ENCODE data around the gene TNFRSF21.
A peak's percentile ranks its signal among the peaks of the same experiment; 100 is the strongest.

TNFRSF21 gene

DNA sequence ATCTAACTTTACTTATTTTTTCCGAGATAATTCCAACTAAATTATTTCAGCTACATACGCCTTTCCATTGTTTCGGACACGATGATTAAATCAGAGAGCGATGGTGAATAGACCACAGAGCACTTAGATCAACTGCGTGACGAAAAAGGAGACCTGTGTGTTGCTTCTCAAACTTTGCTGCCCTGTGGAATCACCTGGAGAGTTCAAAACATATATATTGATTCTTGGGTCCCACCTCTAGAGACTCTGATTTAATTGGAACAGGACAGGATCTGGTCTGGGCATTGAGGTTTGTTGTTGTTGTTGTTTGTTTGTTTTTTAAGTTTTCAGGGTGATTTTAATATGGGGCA, 401 bp upstream of the TNFRSF21 start:
- DNase-seq (ENCODE audit: low spot score): no peak
- in situ Hi-C loops (cut with MboI; ENCODE audit: low pct_unique_long_range_greater_than_20kb, low sequenced_read_pairs, unreplicated experiment): no loop called here
- TF ChIP-seq, protein P1, sequence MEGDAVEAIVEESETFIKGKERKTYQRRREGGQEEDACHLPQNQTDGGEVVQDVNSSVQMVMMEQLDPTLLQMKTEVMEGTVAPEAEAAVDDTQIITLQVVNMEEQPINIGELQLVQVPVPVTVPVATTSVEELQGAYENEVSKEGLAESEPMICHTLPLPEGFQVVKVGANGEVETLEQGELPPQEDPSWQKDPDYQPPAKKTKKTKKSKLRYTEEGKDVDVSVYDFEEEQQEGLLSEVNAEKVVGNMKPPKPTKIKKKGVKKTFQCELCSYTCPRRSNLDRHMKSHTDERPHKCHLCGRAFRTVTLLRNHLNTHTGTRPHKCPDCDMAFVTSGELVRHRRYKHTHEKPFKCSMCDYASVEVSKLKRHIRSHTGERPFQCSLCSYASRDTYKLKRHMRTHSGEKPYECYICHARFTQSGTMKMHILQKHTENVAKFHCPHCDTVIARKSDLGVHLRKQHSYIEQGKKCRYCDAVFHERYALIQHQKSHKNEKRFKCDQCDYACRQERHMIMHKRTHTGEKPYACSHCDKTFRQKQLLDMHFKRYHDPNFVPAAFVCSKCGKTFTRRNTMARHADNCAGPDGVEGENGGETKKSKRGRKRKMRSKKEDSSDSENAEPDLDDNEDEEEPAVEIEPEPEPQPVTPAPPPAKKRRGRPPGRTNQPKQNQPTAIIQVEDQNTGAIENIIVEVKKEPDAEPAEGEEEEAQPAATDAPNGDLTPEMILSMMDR (IDR thresholded peaks at IDR 0.05; ENCODE audit: extremely low read depth, insufficient read depth, missing control alignments): no peak

DNA sequence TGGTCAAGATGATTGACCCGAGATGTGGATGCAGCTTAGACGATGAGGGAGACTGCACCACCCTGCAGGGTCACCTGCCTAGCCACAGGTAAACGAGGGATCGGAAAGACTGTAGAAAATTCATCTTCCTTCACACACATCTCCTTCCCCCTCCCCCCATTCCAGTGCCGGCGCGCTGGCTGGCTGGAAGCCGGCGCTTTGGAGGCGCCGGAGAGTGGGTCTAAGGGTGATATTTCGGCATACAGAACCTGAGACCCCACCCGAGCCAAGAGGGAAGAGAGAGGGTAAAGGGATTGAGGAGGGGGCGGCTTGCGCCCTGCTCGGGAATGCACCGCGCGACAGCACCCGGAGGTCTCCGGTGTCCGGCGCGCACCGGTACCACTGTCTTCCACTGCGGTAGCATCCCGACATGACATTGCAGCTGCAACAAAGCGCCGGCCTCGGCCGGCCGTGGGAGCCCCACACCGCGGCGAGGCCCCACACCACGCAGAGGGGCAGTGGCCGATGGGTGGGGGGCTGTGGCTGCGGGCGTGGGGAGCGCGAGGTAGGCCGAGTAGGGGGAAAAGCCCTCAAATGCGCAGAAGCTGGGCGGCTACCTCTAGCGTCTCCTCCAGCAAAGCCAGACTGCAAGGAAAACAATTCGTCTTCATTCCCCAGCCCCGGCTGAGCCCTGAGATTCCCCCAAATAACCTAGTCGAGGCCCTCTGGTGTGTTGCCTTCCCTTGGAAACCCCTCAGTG, 984 bp downstream of the TNFRSF21 start:
- TF ChIP-seq, protein P1 (IDR thresholded peaks at IDR 0.05; ENCODE audit: extremely low read depth, insufficient read depth, missing control alignments): no peak
- DNase-seq (ENCODE audit: low spot score): peak; percentile 53
- in situ Hi-C loops (cut with MboI; ENCODE audit: low pct_unique_long_range_greater_than_20kb, low sequenced_read_pairs, unreplicated experiment): loop anchor here (5.0 kb wide), 1 partner anchor 211 kb away; no protein-coding TSS in a partner anchor

DNA sequence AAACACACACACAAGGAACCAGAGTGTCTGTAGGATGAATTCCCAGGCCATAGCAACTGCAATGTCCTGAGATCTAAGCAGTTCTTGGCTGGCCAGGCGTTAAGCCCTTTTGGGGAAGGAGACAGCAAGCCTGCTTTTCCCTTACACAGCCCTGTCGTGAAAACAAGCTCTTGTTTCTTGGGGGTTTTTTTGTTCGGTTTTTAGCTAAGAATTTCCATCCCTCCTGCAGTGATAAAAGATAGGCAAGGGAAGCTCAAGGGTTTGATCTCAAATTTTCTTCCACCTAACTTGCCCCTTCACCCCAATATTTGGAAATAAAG, 1.5 kb downstream of the TNFRSF21 start:
- TF ChIP-seq, protein P1 (IDR thresholded peaks at IDR 0.05; ENCODE audit: extremely low read depth, insufficient read depth, missing control alignments): no peak
- in situ Hi-C loops (cut with MboI; ENCODE audit: low pct_unique_long_range_greater_than_20kb, low sequenced_read_pairs, unreplicated experiment): loop anchor here (5.0 kb wide), 1 partner anchor 211 kb away; no protein-coding TSS in a partner anchor
- DNase-seq (ENCODE audit: low spot score): peak; percentile 17

DNA sequence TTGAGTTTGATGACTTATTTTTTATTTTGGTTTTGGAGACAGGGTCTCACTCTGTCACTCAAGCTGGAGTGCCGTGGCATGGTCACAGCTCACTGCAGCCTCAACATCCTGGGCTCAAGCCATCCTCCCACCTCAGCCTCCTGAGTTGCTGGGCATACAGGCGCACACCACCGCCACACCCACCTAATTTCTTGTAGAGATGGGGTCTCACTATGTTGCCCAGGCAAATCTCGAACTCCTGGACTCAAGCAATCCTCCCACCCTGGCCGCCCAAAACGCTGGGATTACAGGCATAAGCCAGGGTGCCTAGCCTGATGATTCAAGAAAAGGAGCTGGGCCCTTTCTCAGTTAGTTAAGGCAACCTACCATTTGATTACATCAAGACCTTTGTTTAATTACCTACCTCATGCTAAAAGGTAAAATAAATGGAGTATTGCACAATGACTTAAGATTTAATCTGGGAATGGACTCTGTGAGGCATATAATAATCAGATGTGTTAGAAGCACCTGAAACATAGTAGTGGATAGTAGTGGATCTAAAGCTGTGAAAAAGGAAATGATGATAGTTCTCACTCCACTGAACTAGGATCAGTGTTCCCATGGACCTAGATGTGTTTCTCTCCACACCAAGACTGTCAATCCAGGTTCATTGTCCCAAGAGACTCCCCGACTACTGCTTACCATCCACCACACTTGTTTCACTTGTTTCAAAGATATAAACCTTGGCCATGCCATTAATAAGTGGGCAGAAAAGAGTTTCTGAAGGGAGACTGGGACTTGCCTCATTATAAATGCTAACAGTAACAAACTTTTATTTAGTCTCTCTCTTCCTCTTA, 2.1 kb downstream of the TNFRSF21 start:
- no peak for DNase-seq (ENCODE audit: low spot score)
- in situ Hi-C loops (cut with MboI; ENCODE audit: low pct_unique_long_range_greater_than_20kb, low sequenced_read_pairs, unreplicated experiment): loop anchor here (5.0 kb wide), 1 partner anchor 210 kb away; no protein-coding TSS in a partner anchor
- TF ChIP-seq, protein P1 (IDR thresholded peaks at IDR 0.05; ENCODE audit: extremely low read depth, insufficient read depth, missing control alignments): no peak

DNA sequence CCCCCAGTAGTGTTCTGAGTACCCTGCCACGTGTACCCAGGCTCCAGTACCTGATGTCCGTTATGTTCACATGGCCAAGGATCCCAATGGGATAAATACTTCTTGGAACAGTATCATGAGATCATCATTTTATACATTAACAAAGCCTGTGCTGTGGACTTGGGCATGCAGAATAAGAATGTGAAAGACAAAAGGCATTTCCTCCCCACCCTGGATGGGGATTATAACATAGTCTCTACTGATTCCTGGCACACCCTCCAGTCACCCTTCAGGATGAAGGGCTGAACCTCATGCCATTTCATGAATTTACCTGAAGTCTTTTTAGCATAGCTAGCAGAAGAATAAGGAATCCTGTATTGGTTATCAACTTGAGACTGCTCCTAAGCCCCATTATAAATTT, 2.8 kb downstream of the TNFRSF21 start:
- in situ Hi-C loops (cut with MboI; ENCODE audit: low pct_unique_long_range_greater_than_20kb, low sequenced_read_pairs, unreplicated experiment): loop anchor here (5.0 kb wide), 1 partner anchor 210 kb away; no protein-coding TSS in a partner anchor

DNA sequence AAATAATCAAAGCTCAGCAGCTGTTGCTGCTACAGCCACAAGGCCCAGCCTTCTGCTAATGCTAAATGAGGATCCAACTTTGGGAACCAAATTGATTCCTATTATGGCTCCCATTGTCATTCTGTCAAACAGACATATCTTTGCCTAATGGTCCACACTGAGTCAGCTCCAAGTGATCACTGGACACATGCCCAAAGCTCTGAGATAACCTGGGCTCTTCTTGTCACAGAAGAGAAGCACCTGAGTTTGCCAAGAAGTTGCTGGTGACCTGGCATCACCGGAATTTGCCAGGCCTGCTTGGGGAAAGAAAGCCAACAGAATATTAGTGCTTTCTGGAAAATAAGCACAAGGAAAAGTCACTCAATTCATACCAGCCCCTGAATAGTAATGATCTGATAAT, 5.8 kb downstream of the TNFRSF21 start:
- in situ Hi-C loops (cut with MboI; ENCODE audit: low pct_unique_long_range_greater_than_20kb, low sequenced_read_pairs, unreplicated experiment): no loop called here
- no peak for DNase-seq (ENCODE audit: low spot score)
- TF ChIP-seq, protein P1 (IDR thresholded peaks at IDR 0.05; ENCODE audit: extremely low read depth, insufficient read depth, missing control alignments): no peak

More for the DNA sequence above, 2.8 kb downstream of the TNFRSF21 start:
- DNase-seq (ENCODE audit: low spot score): no peak
- TF ChIP-seq, protein P1 (IDR thresholded peaks at IDR 0.05; ENCODE audit: extremely low read depth, insufficient read depth, missing control alignments): no peak

Measured in GM13977 (cell line).